CD4-positive, alpha-beta T cell treated with Interleukin-17A for 1 hour (primary cell): Measurements from ENCODE around the gene TTLL10.
"Not testable (repeated sequence)": the region's sequence is repeated elsewhere in the genome, so short reads cannot be mapped to it uniquely, and the experiment has no call there.

ENCODE experiments used
- DNase-seq: peaks from one replicate; pipeline ENCODE4 v3.0.0-alpha.2; 2020

TTLL10 gene

DNA sequence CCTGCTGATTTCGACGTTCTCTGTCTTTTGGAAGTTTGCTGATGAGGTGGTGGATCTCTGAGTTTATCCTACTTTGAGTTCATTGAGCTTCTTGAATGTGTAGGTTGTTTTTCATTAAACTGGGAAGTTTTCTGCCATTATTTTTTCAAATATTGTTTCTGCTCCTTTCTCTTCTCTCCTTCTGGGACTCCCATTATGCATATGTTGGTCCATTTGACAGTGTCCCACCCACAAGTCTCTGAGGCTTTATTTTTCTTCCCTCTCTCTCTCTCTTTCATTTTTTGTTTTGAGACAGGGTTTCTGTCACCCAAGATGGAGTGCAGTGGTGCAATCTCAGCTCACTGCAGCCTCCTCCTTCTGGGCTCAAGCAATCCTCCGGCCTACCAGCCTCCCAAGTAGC lies 21.0 kb downstream of the TTLL10 start:
- DNase-seq = no peak

GRCh38 chr1:1195726-1196125 lies 22.0 kb downstream of the TTLL10 start:
- not testable (repeated sequence) for DNase-seq

- DNase-seq = no peak
Measured at GRCh38 chr1:1196431-1197187, 22.9 kb downstream of the TTLL10 start.

DNA sequence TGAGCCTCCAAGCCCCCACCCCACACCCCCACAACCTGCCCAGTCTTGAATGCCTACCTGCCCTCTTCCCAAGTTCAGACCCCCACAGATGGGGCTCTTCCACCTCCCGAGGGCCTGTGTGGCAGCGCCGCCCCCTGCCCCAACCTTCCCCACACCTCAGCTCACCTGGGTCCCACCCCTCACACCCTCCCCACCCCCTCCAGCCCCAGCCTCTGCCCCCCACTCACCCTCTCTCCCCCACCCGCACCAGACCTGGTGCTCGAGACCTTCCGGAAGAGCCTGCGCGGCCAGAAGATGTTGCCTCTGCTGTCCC lies 23.5 kb downstream of the TTLL10 start:
- no peak for DNase-seq

GRCh38 chr1:1197551-1198422 lies 24.1 kb downstream of the TTLL10 start:
- DNase-seq = no peak

GRCh38 chr1:1198423-1199140 lies 24.9 kb downstream of the TTLL10 start:
- no peak for DNase-seq

- DNase-seq = no peak
Measured at GRCh38 chr1:1199141-1199960, 25.7 kb downstream of the TTLL10 start.

DNA sequence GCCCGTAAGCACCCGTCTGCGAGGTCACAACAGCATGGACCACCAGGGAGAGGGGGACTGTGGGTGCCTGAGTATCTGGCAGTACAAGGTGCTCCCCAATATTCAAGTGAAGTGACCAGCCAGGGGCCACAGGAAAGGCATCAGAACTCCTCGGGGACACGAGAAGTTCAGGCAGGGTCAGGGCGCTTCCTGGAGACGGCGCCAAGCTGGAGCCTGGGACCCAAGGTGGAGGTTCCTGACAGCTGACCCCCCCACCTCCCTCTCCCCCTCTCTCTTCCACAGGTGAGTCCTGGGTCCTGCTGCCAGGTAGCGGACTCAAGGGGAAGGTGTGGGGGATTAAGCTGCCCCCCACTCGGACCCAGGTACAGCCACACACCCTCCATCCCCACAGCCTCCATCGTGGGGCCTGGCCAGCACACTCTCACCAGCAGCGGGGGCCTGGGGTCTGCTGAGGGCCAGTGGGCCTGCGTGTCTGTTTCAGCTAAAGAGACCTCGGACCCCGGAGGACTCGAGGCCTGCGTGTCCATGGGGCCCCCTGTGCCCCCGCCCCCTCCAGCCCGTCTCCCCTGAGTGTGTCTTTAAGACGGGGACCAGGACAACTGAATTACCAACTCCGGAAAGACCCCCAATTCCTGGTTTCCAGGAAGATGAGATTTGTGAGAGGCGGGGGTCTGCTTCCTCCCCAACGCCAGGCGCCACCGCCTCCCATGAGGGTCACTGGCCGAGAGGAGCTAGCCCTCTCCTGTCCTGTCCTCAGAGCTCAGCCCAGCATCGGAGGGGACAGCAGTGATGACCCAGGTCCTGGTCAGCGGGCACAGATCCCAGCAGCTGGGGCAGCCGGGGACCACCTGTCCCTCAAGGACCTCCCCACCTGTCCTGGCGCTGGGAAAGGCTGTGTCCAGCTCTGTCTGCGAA lies 26.5 kb downstream of the TTLL10 start:
- no peak for DNase-seq

- DNase-seq = peak; percentile 91
Measured at GRCh38 chr1:1200876-1201810, 27.5 kb downstream of the TTLL10 start.

- no peak for DNase-seq
Measured at GRCh38 chr1:1202831-1203560, 29.3 kb downstream of the TTLL10 start.

DNA sequence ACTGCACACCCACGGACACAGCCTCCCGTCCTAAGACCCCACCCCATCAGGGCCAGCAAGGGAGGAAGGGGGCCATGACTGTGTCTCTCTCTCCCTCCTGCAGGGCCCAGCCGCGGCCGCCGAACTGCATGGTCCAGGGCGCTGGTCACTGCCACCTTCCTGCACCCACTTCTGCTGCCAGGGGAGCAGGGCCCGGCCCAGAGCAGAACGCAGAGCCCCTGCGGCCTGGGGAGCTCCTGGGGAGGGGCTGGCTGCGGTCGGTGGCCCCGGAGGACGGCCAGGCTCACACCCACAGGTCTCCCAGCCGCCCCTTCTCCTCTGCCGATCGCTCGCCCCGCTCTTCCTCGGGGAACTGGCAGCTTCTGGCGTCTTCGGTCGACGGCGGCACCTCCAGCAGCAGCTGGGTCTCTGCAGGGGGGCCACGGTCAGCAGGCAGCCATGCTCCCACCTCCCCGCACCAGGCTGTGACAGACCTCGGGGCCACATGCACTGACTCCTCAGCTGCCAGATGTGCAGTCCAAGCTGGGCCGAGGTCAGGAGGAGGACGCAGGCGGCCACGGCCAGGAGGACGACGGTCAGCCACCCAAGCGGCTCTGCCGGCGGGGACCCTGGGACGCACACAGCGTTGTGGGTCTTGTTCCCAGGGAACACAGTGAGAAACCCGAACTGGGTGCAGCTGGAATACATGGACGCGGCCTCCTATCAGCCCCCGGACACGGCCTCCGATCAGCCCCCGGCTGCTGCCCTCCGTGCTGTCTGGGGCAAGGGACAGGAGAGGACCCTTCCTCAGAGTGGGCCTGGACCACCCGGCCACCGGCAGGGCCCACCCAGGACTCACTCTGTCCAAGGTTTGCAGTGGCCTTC lies 30.1 kb downstream of the TTLL10 start:
- DNase-seq = no peak

GRCh38 chr1:1204425-1204920 lies 30.8 kb downstream of the TTLL10 start:
- DNase-seq = no peak

DNA sequence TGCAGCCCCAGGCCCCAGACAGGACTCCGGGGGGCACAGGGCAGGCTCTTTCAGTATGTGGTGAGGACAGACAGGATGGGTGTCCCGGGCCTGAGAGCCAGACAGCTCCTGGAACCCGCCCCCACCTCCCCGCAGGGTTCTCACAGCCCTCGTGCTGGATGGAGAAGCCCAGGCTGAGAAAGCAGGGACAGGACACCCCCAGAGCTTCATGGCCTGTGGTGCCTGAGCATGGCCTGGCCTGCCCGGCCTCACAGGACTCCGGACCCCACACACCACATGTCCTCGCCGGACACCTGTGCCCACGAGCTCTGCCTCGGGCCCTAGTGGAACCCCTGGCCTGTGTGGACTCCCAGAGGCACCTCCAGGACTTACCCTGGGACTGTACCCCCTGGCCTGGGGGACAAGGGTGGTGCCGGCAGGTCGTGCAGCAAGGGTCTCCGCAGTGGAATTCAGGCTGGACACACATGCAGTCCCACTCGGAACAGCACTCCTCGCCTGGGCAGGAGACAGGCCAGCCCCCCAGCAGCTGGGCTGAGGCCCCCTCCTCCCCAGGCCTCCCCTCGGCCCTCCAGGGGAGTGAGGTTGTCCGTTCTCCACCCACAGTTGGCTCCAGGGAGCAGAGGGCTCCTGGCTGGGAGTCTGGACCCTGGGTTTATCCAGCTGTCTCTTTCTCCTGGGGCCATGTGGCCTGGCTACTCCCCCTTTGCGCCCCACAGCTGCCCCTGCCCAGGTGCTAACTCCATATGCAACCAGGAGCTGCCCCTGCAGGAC lies 31.5 kb downstream of the TTLL10 start:
- no peak for DNase-seq

DNA sequence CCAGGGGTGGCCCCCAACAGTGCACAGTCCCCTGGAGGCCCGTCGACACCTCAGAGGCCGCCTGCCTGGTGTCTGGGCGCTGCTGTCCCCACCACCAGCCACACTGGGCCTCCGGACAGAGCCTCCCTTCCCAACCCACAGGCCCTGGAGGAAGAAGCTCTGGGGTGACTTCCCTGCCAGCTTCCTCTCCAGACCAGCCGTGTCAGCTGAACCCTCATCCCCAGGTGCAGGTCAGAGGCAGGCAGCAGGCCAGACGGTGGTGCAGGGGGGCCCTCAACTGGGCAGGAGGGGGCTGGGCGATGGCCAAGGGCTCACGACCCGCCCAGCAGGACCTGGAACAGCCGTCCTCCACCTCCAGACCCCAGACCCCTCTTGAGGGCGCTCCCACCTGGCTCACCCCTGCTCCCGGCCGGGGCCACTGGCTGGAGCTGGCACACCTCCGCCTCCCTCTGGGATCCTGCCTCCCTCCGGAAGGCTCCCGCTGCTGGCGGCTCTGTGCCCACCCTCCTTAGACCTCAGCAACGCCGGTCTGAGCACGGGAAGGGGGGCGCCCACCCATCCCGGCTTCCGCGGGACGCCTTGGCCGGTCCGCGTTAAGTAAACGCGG lies 32.2 kb downstream of the TTLL10 start:
- DNase-seq = no peak

- DNase-seq = peak; percentile 55
Measured at GRCh38 chr1:1206376-1206965, 32.8 kb downstream of the TTLL10 start, which contains the start of gene TNFRSF18. TSS of gene TNFRSF18 (minus strand) at chr1:1206592. CDS start at chr1:1206571, 21 bp downstream.

DNA sequence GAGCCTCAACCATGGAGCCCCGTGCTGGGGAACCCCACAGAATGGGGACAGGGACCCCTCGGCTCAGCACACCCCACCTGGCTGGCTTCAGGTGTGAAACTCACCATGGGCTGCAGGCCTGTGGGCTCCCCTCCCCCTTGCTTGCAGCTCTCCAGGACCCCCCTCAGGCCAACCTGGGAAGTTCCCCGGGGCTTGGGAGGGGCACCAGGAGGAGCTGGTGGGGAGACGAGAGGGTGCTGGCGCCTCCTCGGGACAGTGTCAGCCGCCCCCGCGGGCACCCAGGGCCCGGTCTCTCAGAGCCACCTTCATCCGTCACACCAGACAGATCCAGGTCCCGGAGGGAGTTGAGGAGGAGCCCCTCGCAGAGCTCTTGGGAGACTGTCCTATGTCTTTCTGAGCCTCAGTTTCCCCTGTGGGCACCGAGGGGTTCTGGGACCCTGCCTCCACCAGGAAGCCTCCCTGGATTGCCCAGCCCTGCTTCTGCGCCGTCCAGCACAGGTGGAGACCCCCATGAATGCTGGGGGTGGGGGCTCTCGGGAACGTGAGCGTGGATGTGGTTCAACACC lies 33.4 kb downstream of the TTLL10 start:
- DNase-seq = no peak

DNA sequence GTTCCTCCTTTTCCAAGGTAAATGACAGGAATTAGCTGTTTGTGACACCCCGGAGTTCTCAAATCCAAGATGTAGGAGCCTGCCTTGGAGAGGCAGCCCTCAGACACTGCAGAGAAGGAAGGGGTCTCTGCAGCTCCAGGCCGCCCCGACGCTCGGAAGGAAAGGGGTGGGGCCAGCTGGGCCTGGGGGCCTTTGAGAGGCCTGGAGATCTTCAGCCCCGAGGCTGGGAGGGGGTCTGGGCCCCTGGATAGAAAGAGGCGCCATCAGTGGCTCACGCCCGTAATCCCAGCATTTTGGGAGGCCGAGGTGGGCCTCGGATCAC lies 33.9 kb downstream of the TTLL10 start:
- no peak for DNase-seq
